Astrocyte (in vitro differentiated cells and primary cell): ENCODE measurements around the gene RFLNA. TPM values are rescaled to one million over a fixed set of nuclear protein-coding genes. Genes with fewer than 3 reads are reported as not detected.

Experiments used
- DNase-seq: peaks from one replicate; pipeline ENCODE4 v3.0.0-alpha.2; 2010; ENCODE audit warnings: low read depth
- FAIRE-seq: peaks from 2 replicates; lab custom pipeline; 2011; peaks lifted over from hg19 to GRCh38; lab: Jason Lieb, UNC
- H2AFZ ChIP-seq: 2 replicates; pipeline ENCODE4 v1.6.0; 2012; ENCODE audit warnings: low read depth, low read length, inconsistent platforms
- H3K27ac ChIP-seq: 2 replicates; pipeline ENCODE4 v1.5.1; 2011; ENCODE audit warnings: low read depth, low read length, inconsistent platforms
- H3K27me3 ChIP-seq: 2 replicates; pipeline ENCODE4 v1.6.0; 2011; ENCODE audit warnings: low read length, inconsistent platforms; ENCODE audit not compliant: insufficient read depth
- H3K36me3 ChIP-seq: 2 replicates; pipeline ENCODE4 v1.5.1; 2011; ENCODE audit warnings: low read length, inconsistent platforms; ENCODE audit not compliant: insufficient read depth
- H3K4me1 ChIP-seq: 2 replicates; pipeline ENCODE4 v1.5.1; 2011; ENCODE audit warnings: low read length, inconsistent platforms; ENCODE audit not compliant: insufficient read depth
- H3K4me2 ChIP-seq: 2 replicates; pipeline ENCODE4 v1.6.0; 2012; ENCODE audit warnings: low read length, inconsistent platforms
- H3K4me3 ChIP-seq: 2 replicates; pipeline ENCODE4 v1.5.1; 2011; ENCODE audit warnings: low read depth, mild to moderate bottlenecking, low read length, inconsistent platforms; ENCODE audit not compliant: insufficient read depth
- H3K79me2 ChIP-seq: 2 replicates; pipeline ENCODE4 v1.6.0; 2012; ENCODE audit warnings: mild to moderate bottlenecking, low read length, inconsistent platforms; ENCODE audit not compliant: insufficient read depth
- H3K9ac ChIP-seq: 2 replicates; pipeline ENCODE4 v1.6.0; 2012; ENCODE audit warnings: mild to moderate bottlenecking, low read length, inconsistent platforms
- H3K9me3 ChIP-seq: 2 replicates; pipeline ENCODE4 v1.5.1; 2012; ENCODE audit warnings: low read depth, mild to moderate bottlenecking, low read length, inconsistent platforms; ENCODE audit not compliant: insufficient read depth
- H4K20me1 ChIP-seq: 2 replicates; pipeline ENCODE4 v1.6.0; 2012; ENCODE audit warnings: low read length, inconsistent platforms; ENCODE audit not compliant: insufficient read depth
- H3K27ac Mint-ChIP-seq: one replicate; pipeline ENCODE4 v1.8.0; 2021; ENCODE audit warnings: mild to moderate bottlenecking, mixed read lengths; ENCODE audit not compliant: unreplicated experiment
- H3K27me3 Mint-ChIP-seq: one replicate; pipeline ENCODE4 v1.8.0; 2021; ENCODE audit warnings: low read depth, mixed read lengths; ENCODE audit not compliant: unreplicated experiment
- H3K36me3 Mint-ChIP-seq: one replicate; pipeline ENCODE4 v1.8.0; 2021; ENCODE audit warnings: low read depth, mixed read lengths; ENCODE audit not compliant: unreplicated experiment
- H3K4me1 Mint-ChIP-seq: one replicate; pipeline ENCODE4 v1.8.0; 2021; ENCODE audit warnings: low read depth, mixed read lengths; ENCODE audit not compliant: unreplicated experiment
- H3K4me3 Mint-ChIP-seq: one replicate; pipeline ENCODE4 v1.8.0; 2021; ENCODE audit warnings: mild to moderate bottlenecking, moderate library complexity, mixed read lengths; ENCODE audit not compliant: unreplicated experiment
- H3K9me3 Mint-ChIP-seq: one replicate; pipeline ENCODE4 v1.8.0; 2021; ENCODE audit warnings: mild to moderate bottlenecking, mixed read lengths; ENCODE audit not compliant: unreplicated experiment
- CTCF ChIP-seq: IDR thresholded peaks from 2 replicates; pipeline ENCODE4 v1.5.1; 2011; ENCODE audit warnings: low read depth, mild to moderate bottlenecking, inconsistent platforms, low read length, moderate library complexity; ENCODE audit not compliant: insufficient read depth
- EZH2 ChIP-seq: IDR thresholded peaks from 2 replicates; pipeline ENCODE4 v1.6.1; 2012; ENCODE audit warnings: mild to moderate bottlenecking, low read length, inconsistent platforms; ENCODE audit not compliant: insufficient read depth
- total RNA-seq: library from RNA; stranded (reverse); gene quantifications from 2 replicates; pipeline ENCODE4 v1.2.1, GENCODE V29; 2021

The RFLNA gene
- total RNA-seq, 1 donor from 2014 or later = 1.8 TPM

GRCh38 chr12:124277394-124278241, 17.3 kb upstream of the RFLNA start:
- no peak overlapping the region for H2AFZ ChIP-seq
- Mint-ChIP-seq H3K9me3 (peaks cover 7% of the 10 kb centered on the region), H3K36me3 (no peaks in the 10 kb centered on the region), H3K27ac (no peak overlapping the region), H3K27me3 (peaks cover 9% of the 10 kb centered on the region), H3K4me1 (peaks cover 9% of the 10 kb centered on the region), H3K4me3 (no peak overlapping the region)
- no peaks in the 10 kb centered on the region for H3K36me3 ChIP-seq
- H3K27me3 ChIP-seq = peaks cover 34% of the 10 kb centered on the region
- DNase-seq (no peak), FAIRE-seq (no peak)
- H3K4me3 ChIP-seq = no peak overlapping the region
- peaks cover 6% of the 10 kb centered on the region for H3K9me3 ChIP-seq
- no peak for TF ChIP-seq EZH2
- TF ChIP-seq CTCF = no peak
- no peak overlapping the region for H3K4me2 ChIP-seq
- no peaks in the 10 kb centered on the region for H3K4me1 ChIP-seq
- no peaks in the 10 kb centered on the region for H3K79me2 ChIP-seq
- no peaks in the 10 kb centered on the region for H4K20me1 ChIP-seq
- no peak overlapping the region for H3K9ac ChIP-seq
- no peak overlapping the region for H3K27ac ChIP-seq

DNA sequence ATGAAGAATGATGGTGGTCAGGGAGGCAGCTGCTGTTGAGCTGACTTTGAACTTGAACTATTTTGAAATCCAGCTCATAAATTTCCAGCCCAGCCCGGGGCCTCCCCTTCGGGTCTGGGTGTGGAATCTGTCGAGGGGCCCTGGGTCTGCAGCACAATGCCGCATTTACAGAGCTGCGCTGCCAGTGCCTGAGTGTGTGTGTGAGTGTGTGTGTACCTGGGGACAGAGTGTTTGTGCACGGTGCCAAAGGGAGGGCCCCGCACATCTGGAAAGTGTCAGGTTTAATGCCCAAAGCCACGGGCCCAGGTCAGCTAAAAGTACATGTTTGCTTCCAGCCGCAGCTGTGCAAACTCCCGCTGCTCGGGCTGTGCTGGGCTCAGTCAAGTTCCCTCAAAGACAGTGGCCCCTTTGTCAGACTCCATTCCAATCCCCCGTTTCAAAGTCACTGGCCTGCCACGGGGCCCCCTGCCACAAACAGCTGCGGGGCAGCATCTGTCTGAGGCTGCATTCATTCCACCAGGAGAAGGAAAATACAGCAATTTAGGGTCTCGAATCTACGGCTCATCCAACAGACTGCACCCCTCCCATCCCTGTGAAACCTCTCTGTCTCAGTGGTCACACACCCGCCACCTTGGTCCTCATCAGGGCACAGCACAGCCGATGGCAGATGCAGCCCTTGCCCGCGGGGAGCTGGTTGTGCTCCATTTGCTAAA, 16.3 kb upstream of the RFLNA start:
- Histone ChIP-seq H3K4me2 (no peak overlapping the region), H3K79me2 (no peaks in the 10 kb centered on the region), H3K4me3 (no peak overlapping the region), H3K4me1 (no peaks in the 10 kb centered on the region), H2AFZ (no peak overlapping the region), H3K27ac (no peak overlapping the region), H3K9me3 (peaks cover 6% of the 10 kb centered on the region), H3K36me3 (no peaks in the 10 kb centered on the region), H4K20me1 (no peaks in the 10 kb centered on the region), H3K27me3 (peaks cover 41% of the 10 kb centered on the region), H3K9ac (no peak overlapping the region)
- H3K4me1 Mint-ChIP-seq = peaks cover 11% of the 10 kb centered on the region
- H3K27ac Mint-ChIP-seq = peak overlapping the region; percentile 59
- FAIRE-seq = no peak
- no peak overlapping the region for H3K4me3 Mint-ChIP-seq
- no peaks in the 10 kb centered on the region for H3K36me3 Mint-ChIP-seq
- peaks cover 9% of the 10 kb centered on the region for H3K27me3 Mint-ChIP-seq
- H3K9me3 Mint-ChIP-seq = peaks cover 4% of the 10 kb centered on the region
- TF ChIP-seq CTCF (no peak), EZH2 (no peak)
- no peak for DNase-seq
